ENCODE data around the gene FBXO7. TPM values are rescaled to one million over a fixed set of nuclear protein-coding genes. Genes with fewer than 3 reads are reported as not detected.

Gene FBXO7
- total and polyA plus RNA-seq, 2 of the 4 experiments (the other 2 are of a cell fraction): 71.5 TPM

- in situ Hi-C loops (cut with MboI; ENCODE audit: low sequenced_read_pairs) (no loop called here), intact Hi-C loops (cut with micrococcal nuclease) (no loop called here), dilution Hi-C loops (cut with HindIII; ENCODE audit: low sequenced_read_pairs, unreplicated experiment) (no loop called here)
- H3K36me3 ChIP-seq (ENCODE audit: control insufficient read depth, insufficient read depth, low read length): no peaks in the 10 kb centered on the region; the same call in 1 of the 2 replicates
- POLR2A ChIA-PET (ENCODE audit: unreplicated experiment): no interaction called here
- no peak overlapping the region for H2BK20ac ChIP-seq (ENCODE audit: low read depth, low read length)
- H2AK5ac ChIP-seq (ENCODE audit: low read depth, low read length): no peak overlapping the region
- no peaks in the 10 kb centered on the region for H3K9me3 ChIP-seq (ENCODE audit: control insufficient read depth, insufficient read depth, low read length)
- H3K56ac ChIP-seq (ENCODE audit: extremely low read depth, insufficient read depth, low read length): no peak overlapping the region
- no peak overlapping the region for H3K4me3 ChIP-seq (ENCODE audit: insufficient read depth, low read depth, low read length)
- H3K9ac ChIP-seq (ENCODE audit: low read depth, low read length): no peak overlapping the region
- no peak overlapping the region for H4K8ac ChIP-seq (ENCODE audit: low read depth in 2 of 2, low read length in 2 of 2)
- no peak overlapping the region for H3K4ac ChIP-seq (ENCODE audit: low read depth, low read length)
- no peak overlapping the region for H2AK9ac ChIP-seq (replicated peaks; ENCODE audit: low read depth, low read length, poor library complexity)
- no peak overlapping the region for H2AFZ ChIP-seq (replicated peaks; ENCODE audit: low read length, poor library complexity)
- no peaks in the 10 kb centered on the region for H3K4me1 ChIP-seq (ENCODE audit: control insufficient read depth, insufficient read depth, low read length)
- H4K20me1 ChIP-seq (ENCODE audit: insufficient read depth, low read length): no peaks in the 10 kb centered on the region
- no peak overlapping the region for H4K5ac ChIP-seq (ENCODE audit: low read depth, low read length)
- H3K79me1 ChIP-seq (ENCODE audit: low read depth in 1 of 2, low read length in 2 of 2): no peaks in the 10 kb centered on the region
- H3K14ac ChIP-seq (replicated peaks; ENCODE audit: low read depth, low read length): no peak overlapping the region
- H3K27ac ChIP-seq (ENCODE audit: insufficient read depth, low read length): no peak overlapping the region
- H2BK120ac ChIP-seq (ENCODE audit: low read depth, low read length): no peak overlapping the region
- WGBS, 2 experiments (ENCODE audit: extremely low coverage in 2 of 2, insufficient read length in 1 of 2): no CpG with 5 or more reads among the region's 2 CpGs
- no peak for DNase-seq
- no peak overlapping the region for H3K4me2 ChIP-seq (ENCODE audit: low read depth, low read length)
- H3K27me3 ChIP-seq (ENCODE audit: control insufficient read depth, insufficient read depth, low read length): no peaks in the 10 kb centered on the region
- CTCF ChIA-PET: interaction anchor here (1.0 kb wide), 1 partner anchor 507 kb away, joined by 3 read pairs; no protein-coding TSS in a partner anchor
- TF ChIP-seq RFX5 (IDR thresholded peaks at IDR 0.05; ENCODE audit: low read depth, low read length) (no peak), POLR2A (IDR thresholded peaks at IDR 0.05; ENCODE audit: low read depth, low read length) (no peak), ELK1 (IDR thresholded peaks at IDR 0.05; ENCODE audit: borderline replicate concordance, low read depth, low read length) (no peak), RCOR1 (IDR thresholded peaks at IDR 0.05; ENCODE audit: insufficient replicate concordance, low read length) (no peak), NFE2L2 (IDR thresholded peaks at IDR 0.05; ENCODE audit: low read depth, low read length) (no peak), MXI1 (IDR thresholded peaks at IDR 0.05; ENCODE audit: borderline replicate concordance, low read depth, low read length) (no peak), MAZ (IDR thresholded peaks at IDR 0.05; ENCODE audit: borderline replicate concordance, low read depth, low read length) (no peak), RAD21 (IDR thresholded peaks at IDR 0.05; ENCODE audit: low read length) (no peak)
- TF ChIP-seq, protein P1, sequence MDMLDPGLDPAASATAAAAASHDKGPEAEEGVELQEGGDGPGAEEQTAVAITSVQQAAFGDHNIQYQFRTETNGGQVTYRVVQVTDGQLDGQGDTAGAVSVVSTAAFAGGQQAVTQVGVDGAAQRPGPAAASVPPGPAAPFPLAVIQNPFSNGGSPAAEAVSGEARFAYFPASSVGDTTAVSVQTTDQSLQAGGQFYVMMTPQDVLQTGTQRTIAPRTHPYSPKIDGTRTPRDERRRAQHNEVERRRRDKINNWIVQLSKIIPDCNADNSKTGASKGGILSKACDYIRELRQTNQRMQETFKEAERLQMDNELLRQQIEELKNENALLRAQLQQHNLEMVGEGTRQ (IDR thresholded peaks at IDR 0.05; ENCODE audit: low read depth, low read length): no peak
- TF ChIP-seq, protein P2, sequence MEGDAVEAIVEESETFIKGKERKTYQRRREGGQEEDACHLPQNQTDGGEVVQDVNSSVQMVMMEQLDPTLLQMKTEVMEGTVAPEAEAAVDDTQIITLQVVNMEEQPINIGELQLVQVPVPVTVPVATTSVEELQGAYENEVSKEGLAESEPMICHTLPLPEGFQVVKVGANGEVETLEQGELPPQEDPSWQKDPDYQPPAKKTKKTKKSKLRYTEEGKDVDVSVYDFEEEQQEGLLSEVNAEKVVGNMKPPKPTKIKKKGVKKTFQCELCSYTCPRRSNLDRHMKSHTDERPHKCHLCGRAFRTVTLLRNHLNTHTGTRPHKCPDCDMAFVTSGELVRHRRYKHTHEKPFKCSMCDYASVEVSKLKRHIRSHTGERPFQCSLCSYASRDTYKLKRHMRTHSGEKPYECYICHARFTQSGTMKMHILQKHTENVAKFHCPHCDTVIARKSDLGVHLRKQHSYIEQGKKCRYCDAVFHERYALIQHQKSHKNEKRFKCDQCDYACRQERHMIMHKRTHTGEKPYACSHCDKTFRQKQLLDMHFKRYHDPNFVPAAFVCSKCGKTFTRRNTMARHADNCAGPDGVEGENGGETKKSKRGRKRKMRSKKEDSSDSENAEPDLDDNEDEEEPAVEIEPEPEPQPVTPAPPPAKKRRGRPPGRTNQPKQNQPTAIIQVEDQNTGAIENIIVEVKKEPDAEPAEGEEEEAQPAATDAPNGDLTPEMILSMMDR (conservative IDR thresholded peaks at IDR 0.05; ENCODE audit: low read depth, low read length): no peak
- H4K91ac ChIP-seq (ENCODE audit: insufficient read depth, low read depth, low read length): no peak overlapping the region
- no peak overlapping the region for H2BK15ac ChIP-seq (ENCODE audit: low read depth, low read length)
- no peak for ATAC-seq (ENCODE audit: low read depth)
- 0 out of 2 replicates have a peak, but pooled peaks cover 2% of the 10 kb centered on the region for H3K9me1 ChIP-seq (ENCODE audit: insufficient read depth, low read length)
- H2BK5ac ChIP-seq (ENCODE audit: low read depth, low read length, poor library complexity, severe bottlenecking): no peak overlapping the region
- no TSS peak for BruUV-seq (replicated peaks)
- H3K18ac ChIP-seq (ENCODE audit: low read depth, low read length): no peak overlapping the region
- H3K23ac ChIP-seq (ENCODE audit: low read depth, low read length): no peak overlapping the region
Observed at GRCh38 chr22:32511776-32512175, 37.2 kb downstream of the FBXO7 start.
